HG03103 (cell line): ENCODE measurements around the gene PDK2.

ENCODE experiments used
- ATAC-seq: cut with Tn5 transposase; IDR thresholded peaks from one replicate; pipeline ENCODE4 v1.9.1; 2021; ENCODE audit warnings: low read depth; ENCODE audit not compliant: unreplicated experiment

The PDK2 gene

DNA sequence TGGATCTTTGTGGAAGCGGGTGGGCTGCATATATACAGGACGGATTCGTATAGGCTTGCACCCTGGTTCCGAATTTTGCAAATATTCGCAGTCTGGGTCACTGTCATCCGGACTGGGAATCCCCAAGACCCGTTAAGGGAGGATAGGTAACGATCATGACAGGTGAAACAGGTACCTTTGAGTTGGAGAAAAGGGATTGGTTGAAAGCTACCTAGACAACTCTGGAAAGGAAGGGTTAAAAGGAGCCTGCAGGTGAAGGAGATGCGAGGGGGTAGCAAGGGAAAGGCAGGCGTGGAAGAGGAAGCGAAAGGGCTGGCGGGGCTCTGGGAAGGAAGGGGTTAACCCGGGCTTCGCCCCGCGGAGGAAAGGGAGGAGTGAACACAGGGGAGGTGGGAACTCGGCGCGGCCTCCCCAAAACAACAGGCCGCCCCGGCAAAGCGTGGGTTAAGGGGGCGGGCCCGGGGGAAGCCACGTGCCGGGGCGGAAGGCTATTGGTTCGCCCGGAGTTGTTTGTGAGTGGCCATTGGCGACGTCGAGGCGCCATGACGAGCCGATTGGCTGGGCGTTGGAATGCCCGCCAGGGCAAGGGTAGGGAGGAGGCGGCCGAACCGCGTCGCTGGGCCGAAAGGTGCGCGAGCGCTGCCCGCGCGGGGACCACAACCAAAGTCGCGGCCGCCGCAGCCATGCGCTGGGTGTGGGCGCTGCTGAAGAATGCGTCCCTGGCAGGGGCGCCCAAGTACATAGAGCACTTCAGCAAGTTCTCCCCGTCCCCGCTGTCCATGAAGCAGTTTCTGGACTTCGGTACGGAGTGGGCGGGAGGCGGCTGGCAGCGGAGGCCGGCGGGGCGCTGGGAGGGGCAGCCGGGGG lies at the start of gene PDK2:
Gene PDK2, plus strand, starts transcription at position 599 of the 867 bp plus-strand sequence. Its CDS starts 85 bp downstream, at position 684.
- peak; percentile 87 for ATAC-seq

DNA sequence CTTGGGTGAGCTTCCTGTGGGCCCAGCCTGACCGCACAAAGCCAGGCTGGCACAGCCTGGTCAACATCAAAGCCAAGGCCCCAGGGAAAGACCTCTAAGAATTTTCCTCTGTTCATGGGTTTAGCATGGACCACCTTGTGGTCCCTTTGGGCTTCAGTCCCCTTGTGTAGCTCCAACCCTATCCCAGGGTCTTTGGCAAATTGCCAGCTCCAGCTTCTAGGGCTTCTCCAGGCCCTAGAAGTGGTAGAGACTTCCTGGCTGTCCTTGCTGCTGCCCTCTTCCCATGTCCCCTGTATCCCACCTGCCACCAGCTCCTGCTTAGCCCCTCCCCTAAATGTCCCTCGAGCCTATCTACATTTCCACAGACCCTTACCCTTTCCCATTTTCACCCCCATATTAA lies 49.0 kb upstream of the PDK2 start:
- no peak for ATAC-seq

DNA sequence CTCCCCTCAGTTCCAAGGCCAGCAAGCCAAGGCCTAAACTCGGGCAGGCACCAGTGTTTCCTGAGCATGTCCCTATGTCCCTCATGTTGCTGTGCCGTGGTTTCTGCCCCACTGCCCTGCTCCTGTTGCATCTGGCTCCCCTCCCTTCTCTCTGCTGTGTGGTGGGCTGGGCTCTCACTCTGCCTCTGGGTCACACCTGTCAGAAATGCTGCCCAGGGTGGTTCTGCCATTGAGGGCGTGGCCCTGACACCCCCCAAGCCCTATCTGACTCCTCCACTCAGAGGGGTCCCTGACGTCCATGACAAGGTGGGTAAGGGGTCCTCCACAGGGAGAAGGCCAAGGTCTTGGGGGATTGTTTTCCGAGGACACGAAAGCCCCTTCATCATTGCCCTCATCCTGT lies 48.5 kb upstream of the PDK2 start:
- ATAC-seq: no peak

- no peak for ATAC-seq
These were observed 48.1 kb upstream of the PDK2 start for GRCh38 chr17:50047083-50047482.

GRCh38 chr17:50047488-50048126 lies 47.5 kb upstream of the PDK2 start:
- no peak for ATAC-seq

GRCh38 chr17:50048146-50048720 lies 46.9 kb upstream of the PDK2 start:
- ATAC-seq: no peak

DNA sequence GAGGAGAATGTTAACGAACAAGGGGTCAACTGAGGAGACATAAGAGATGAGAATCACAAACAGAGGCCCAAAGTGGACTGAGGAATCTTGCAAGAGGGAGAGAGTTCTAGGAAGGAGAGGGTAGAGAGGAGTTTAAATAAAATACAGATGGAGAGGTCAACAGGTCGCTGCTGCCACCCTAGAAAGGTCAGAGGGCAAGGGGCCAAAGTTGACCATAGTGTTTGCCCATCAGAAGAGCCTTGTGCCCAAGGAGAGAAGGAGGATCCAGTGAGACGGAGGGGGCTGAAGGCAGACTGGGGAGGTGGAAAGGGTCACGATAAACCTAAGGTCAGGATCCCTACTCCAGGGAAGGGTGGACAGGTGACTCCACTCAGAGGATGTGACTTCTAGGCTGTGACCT lies 46.2 kb upstream of the PDK2 start:
- ATAC-seq: no peak

DNA sequence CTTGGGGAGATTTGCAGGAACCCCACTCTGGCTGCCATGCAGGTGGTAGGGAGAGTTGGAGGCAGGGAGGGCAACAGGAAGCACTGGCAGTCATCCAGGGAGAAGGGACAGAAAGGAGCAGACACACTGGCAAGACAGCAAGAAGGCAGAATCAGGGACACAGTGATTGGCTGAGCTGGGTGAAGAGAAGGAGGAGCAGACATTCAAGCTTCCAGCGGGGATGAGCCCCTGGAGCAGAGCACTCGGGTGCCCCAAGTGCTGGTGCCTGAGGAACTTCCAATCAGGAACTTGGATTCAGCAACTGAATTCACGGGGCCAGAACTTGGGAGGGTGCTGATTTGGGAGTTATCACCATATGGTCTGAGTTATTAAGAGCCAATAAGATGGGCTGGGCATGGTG lies 45.5 kb upstream of the PDK2 start:
- ATAC-seq: no peak

DNA sequence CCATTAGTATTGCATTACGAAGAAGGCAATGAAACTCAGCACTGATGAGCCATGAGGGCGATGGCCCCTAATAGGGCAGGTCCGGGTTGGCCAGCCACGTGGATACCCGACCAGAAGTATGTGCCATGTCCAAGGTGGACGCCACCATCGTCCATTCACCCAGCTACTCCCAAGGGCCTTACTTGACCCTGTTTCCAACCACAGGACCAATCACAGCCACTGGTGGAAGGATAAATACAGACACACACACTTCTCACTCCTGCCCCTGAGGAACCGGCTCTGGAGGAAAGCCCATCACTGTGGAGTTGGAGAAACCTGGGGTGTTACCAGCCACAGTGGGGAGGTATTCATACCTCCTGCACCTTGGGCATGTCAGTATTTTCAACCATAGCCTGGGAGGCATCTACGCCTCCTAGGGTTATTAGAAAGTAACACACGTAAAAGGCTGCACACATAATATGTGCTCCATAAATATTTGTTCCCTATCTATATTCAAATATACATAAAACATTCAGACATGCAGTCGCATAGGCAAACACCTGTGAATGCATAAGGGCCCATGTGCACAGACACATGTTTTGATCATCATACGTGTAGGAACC lies 44.6 kb upstream of the PDK2 start:
- no peak for ATAC-seq

DNA sequence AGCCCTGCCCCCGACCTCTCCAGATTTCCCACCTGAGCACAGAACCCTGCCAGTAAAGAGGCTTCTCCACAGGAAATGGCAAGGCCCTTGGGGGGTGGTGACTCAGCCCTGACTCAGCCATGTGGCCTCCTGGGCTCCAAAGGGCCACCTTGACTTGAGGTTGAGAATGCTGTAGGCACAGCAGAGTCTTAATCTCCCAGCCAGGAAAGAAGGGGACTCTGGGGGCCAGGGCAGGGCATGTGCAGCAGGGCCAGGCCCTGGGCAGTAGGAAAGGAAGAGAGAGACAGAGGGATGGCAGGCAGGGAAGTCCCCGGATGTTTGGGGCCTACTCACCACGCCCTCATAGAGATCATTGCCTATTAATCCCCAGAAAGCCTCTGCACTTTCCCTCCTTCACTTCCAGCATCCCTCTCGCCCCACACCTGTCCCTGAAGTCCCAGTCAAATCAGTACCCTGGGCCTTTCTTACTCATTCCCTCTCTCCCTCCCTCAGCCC lies 44.0 kb upstream of the PDK2 start:
- no peak for ATAC-seq

GRCh38 chr17:50051606-50052005 lies 43.5 kb upstream of the PDK2 start:
- no peak for ATAC-seq

DNA sequence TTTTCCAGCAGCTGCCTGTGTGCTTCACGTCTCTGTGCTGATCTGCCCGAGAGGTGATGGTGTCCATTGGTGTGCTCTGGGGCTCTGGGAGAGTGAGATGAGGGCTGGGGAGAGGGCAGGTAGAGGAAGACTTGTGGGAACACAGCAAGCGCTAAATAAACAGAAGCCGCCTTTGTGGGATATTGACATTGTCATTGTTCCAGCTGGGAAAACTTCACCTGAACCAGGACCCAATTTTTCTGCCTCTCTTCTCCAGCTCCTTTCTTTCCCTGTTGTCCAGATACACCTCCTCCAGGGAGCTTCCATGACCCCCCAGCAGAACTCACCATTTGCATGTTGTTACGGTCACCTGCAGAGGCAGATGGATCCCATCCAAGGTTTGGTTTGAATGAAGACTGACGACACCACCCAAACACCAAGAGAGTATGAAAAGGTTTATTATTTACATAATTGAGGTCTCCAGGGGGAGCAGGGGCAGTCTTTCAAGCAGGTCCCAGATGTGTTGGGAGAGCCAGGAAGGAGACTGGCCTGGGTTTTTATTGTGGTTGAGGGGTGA lies 42.8 kb upstream of the PDK2 start:
- ATAC-seq: no peak

DNA sequence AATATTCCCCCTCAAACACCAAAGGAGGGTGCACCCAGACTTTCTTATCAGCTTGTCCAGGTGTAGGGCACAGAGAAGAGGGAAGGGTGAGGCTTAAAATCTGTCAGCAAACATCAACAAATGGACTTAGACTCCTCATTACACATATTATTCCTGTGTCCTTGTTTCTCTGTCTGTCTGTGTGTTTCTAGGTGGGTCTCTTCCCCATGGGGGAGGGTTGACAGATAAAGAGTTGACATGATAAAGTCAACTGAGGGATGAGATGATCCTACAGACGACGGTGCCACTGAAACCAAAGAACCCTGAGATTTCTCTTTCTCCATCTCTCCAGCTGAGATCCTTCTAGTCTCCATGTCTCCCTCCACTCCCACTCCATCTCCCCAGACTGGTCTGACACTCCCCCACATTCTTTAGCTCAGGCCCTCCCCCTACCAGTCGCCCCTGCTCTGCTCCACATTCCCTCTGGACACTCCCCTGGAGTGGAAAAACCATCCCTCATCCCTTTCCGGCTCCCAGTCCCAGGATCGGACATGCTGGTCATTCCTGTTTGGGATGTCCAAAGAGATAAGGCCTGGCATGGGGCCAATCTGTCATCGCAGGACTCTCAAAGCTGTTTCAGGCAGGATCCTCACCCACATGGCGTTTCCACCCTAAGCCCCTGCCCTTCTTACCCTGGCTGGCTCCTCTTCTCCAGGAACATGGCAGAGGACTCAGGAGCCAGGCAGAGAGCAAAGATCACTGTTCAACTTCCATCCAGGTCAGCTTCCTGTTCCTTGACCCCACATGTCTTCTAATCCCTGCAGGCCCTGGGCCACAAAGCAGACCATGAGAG lies 42.1 kb upstream of the PDK2 start:
- no peak for ATAC-seq

DNA sequence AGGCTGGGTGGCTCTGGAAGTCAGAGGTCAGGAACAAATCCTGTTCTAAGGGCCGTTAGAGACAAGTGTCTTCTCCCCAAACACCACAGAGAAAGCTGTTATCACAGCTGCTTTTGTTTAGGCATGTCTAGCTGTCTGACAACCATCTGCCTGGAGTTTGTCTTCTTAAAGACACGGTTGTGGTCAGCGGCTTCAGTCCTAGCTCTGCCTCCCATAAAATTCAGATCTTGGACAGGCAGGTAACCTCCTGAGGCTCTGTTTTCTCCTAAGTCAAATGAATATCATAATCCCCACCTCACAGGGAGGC lies 41.5 kb upstream of the PDK2 start:
- ATAC-seq: no peak

GRCh38 chr17:50055055-50055425 lies 40.1 kb upstream of the PDK2 start:
- ATAC-seq: no peak

- peak; percentile 46 for ATAC-seq
These were observed 39.5 kb upstream of the PDK2 start, which contains the start of gene ITGA3 for GRCh38 chr17:50055426-50056216. Gene ITGA3 (plus strand): TSS chr17:50056110. CDS start chr17:50056440, 330 bp downstream.

- ATAC-seq: peak; percentile 43
These were observed 38.8 kb upstream of the PDK2 start for GRCh38 chr17:50056217-50056960.

DNA sequence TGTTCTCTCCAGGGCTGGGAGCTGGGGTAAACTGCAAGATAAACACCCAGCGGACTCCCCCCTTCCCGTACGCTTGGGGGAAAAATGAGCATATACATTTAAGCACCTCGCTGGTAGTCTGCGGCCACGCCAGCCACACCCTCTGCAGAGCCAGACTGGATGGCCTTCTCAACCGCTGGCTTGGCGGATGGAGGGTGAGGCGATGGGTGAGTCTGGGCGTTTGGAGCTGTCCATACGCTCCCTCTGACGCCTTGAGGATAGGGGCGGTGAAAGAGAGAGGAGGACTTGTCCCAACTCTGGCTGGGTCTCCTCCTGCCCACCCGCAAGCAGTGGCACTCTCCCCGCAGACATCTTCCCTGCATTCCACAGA lies 38.2 kb upstream of the PDK2 start:
- ATAC-seq: no peak

GRCh38 chr17:50057521-50057991 lies 37.6 kb upstream of the PDK2 start:
- no peak for ATAC-seq
